HL-60 (cell line): Measurements from ENCODE around the gene HHIP.

Source experiments
- DNase-seq, 2 experiments: peaks; one replicate each; pipeline ENCODE4 v3.0.0-alpha.2; 2010 to 2020; ENCODE audit warnings: low read depth in 1 of 2, low spot score in 1 of 2
- H3K27ac ChIP-seq: fragments of 250-450 bp; sonication (Bioruptor Pico); replicated peaks from 2 replicates; pipeline ENCODE4 v1.5.1; 2020; ENCODE audit warnings: mild to moderate bottlenecking, moderate library complexity
- H3K27me3 ChIP-seq: fragments of 250-450 bp; sonication (Bioruptor Pico); 2 replicates; pipeline ENCODE4 v1.5.1; 2021; ENCODE audit warnings: mild to moderate bottlenecking, moderate library complexity; ENCODE audit not compliant: insufficient read depth, poor library complexity, severe bottlenecking
- H3K4me3 ChIP-seq: replicated peaks from 2 replicates; pipeline ENCODE4 v1.5.1; 2011; ENCODE audit warnings: mild to moderate bottlenecking, control low read depth, low read length; ENCODE audit not compliant: insufficient read depth
- CTCF ChIP-seq: IDR thresholded peaks from one replicate; pipeline ENCODE4 v1.5.1; 2011; ENCODE audit warnings: low read length, control low read depth, inconsistent platforms; ENCODE audit not compliant: insufficient read depth
- GABPA ChIP-seq: IDR thresholded peaks from 2 replicates; pipeline ENCODE4 v1.6.1; 2012; ENCODE audit warnings: low read depth
- POLR2AphosphoS5 ChIP-seq: IDR thresholded peaks from 2 replicates; pipeline ENCODE4 v1.6.1; 2012; ENCODE audit warnings: low read depth
- REST ChIP-seq: IDR thresholded peaks from 2 replicates; pipeline ENCODE4 v1.6.1; 2012; ENCODE audit warnings: low read depth; ENCODE audit not compliant: insufficient replicate concordance
- SPI1 ChIP-seq: IDR thresholded peaks from 2 replicates; pipeline ENCODE4 v1.6.1; 2012; ENCODE audit warnings: low read depth, mild to moderate bottlenecking, borderline replicate concordance

HHIP gene

DNA sequence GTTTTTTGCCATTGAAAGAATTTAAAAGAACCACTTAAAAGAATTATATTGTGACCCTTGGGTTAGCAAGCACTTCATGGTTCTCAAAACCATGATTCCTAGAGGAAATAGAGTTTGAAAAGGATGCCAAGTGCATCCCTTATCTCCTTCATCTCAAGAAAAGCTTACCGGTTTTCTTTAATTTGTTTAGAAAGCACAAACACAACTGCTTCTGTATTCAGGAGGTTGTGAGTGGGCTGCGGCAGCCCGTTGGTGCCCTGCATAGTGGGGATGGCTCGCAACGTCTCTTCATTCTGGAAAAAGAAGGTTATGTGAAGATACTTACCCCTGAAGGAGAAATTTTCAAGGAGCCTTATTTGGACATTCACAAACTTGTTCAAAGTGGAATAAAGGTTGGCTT, 13.5 kb downstream of the HHIP start:
- H3K27me3 ChIP-seq, result no peaks in the 10 kb centered on the region
- TF ChIP-seq CTCF (no peak), POLR2AphosphoS5 (no peak), SPI1 (no peak), REST (no peak), GABPA (no peak)
- no peak for DNase-seq
- no peak overlapping the region for H3K27ac ChIP-seq
- H3K4me3 ChIP-seq, result no peak overlapping the region

- no peak for TF ChIP-seq POLR2AphosphoS5
- no peak for TF ChIP-seq GABPA
- no peak for TF ChIP-seq REST
- no peak for TF ChIP-seq CTCF
- no peak for TF ChIP-seq SPI1
- no peak overlapping the region for H3K27ac ChIP-seq
- H3K4me3 ChIP-seq, result no peak overlapping the region
- H3K27me3 ChIP-seq, result no peaks in the 10 kb centered on the region
- no peak for DNase-seq
Measured at GRCh38 chr4:144663834-144664475, 18.0 kb downstream of the HHIP start.

DNA sequence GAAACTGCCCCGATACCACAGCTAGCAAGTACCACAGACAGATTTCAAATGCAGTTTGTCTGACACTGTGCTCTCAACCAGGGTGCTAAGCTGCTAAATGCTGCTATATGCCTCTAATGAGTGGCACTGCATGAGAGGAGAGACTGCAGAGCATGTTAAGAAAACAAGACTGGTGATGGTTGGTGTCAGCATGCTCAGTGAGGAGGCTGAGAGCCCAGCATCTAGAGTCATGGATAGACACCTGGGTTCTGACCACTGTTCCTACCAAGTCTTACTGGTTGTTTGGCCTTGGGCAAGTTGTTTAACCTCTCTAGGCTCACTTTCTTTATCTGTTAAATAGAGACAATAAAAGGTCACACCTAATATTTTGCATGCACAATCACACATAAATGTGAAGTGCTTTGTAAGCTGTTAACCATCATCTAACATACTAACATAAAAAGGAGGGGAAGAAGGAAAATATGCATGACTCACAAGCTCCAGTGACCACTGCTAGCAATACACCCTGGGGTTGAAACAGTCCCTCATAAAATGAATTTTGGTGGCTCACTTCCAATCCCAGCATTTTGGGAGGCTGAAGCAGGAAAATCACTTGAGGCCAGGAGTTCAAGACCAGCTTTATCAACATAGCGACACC, 20.7 kb downstream of the HHIP start:
- no peak for TF ChIP-seq GABPA
- TF ChIP-seq REST, result no peak
- no peak for TF ChIP-seq POLR2AphosphoS5
- no peak for TF ChIP-seq SPI1
- no peak for TF ChIP-seq CTCF
- DNase-seq, result no peak
- Histone ChIP-seq H3K27ac (no peak overlapping the region), H3K27me3 (no peaks in the 10 kb centered on the region), H3K4me3 (no peak overlapping the region)
